Measurements from ENCODE around the gene FBXW8.

- TF ChIP-seq CTCF (IDR thresholded peaks at IDR 0.05; ENCODE audit: low read depth, low read length, poor library complexity, severe bottlenecking) (no peak), EZH2phosphoT487 (IDR thresholded peaks at IDR 0.05; ENCODE audit: borderline replicate concordance, low read length) (no peak)
These were observed 132.1 kb downstream of the FBXW8 start for GRCh38 chr12:117042862-117043261.
